Measurements from ENCODE around the gene SGMS1. TPM values are rescaled to one million over a fixed set of nuclear protein-coding genes. Genes with fewer than 3 reads are reported as not detected.

SGMS1 gene
- polyA plus RNA-seq, 1 of the 3 experiments (the other 2 are of a cell fraction): 6.3 TPM

DNA sequence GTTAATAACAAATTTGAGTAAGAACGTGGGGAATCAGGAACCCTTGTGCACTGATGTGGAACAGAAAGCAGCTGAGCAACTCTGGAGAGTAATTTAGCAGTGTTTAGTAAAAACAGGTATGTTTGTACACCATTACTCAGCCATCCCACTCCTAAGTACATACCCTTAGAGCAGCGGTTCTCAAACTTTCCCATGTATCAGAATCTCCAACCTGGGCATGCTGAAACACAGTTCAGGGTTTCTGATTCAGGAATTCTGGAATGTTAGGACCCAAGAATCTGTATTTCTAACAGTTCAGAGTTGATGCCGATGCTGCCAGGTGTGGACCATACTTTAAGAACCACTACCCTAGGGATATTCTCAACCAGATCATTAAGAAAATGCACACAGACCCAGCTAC, 5.1 kb downstream of the SGMS1 start:
- Histone ChIP-seq H3K79me2 (ENCODE audit: insufficient read depth) (peaks cover 64% of the 10 kb centered on the region), H3K4me1 (ENCODE audit: control insufficient read depth in 1 of 2, insufficient read depth in 2 of 2, low read depth in 1 of 2, low read length in 1 of 2) (peaks cover 6 to 18% of the 10 kb centered on the region in 2 experiments; a peak in 3 of 4 replicates), H3K4me3 (ENCODE audit: low read depth in 2 of 2, low read length in 1 of 2) (no peak overlapping the region), H2AFZ (ENCODE audit: low read depth) (no peak overlapping the region), H3K36me3 (replicated peaks in 1 of 2; ENCODE audit: control insufficient read depth in 1 of 2, insufficient read depth in 2 of 2, low read length in 1 of 2) (no peaks in the 10 kb centered on the region), H3K9me3 (no peaks in the 10 kb centered on the region), H4K20me1 (ENCODE audit: insufficient read depth) (peaks cover 11% of the 10 kb centered on the region; the same call in 1 of the 2 replicates), H3K9me2 (no peaks in the 10 kb centered on the region), H3F3A (replicated peaks; ENCODE audit: insufficient read depth) (peaks cover 16% of the 10 kb centered on the region), H3K4me2 (no peak overlapping the region), H3K27me3 (ENCODE audit: insufficient read depth) (no peaks in the 10 kb centered on the region), H3K27ac (ENCODE audit: low read depth in 2 of 2, low read length in 1 of 2) (no peak overlapping the region), H3K9ac (no peak overlapping the region)
- ChIA-PET POLR2A (no interaction called here), CTCF (interaction anchor here (1.2 kb wide), 1 partner anchor 35 kb away, joined by 3 read pairs; no protein-coding TSS in a partner anchor)
- no peak for TF ChIP-seq GATA2 (CRISPR knock-in tag; IDR thresholded peaks at IDR 0.05)
- no peak for TF ChIP-seq TCF12 (IDR thresholded peaks at IDR 0.05)
- TF ChIP-seq FOXM1 (IDR thresholded peaks at IDR 0.05; ENCODE audit: low read depth): no peak
- DNase-seq: no peak
- WGBS (ENCODE audit: low lambda C conversion rate): 89% methylated on average over 3 of the region's 3 CpGs

GRCh38 chr10:50615658-50616057, 8.1 kb downstream of the SGMS1 start:
- Histone ChIP-seq H3K79me2 (ENCODE audit: insufficient read depth) (peaks cover 46% of the 10 kb centered on the region), H2AFZ (ENCODE audit: low read depth) (no peak overlapping the region), H3K4me2 (no peak overlapping the region), H3K36me3 (replicated peaks in 1 of 2; ENCODE audit: control insufficient read depth in 1 of 2, insufficient read depth in 2 of 2, low read length in 1 of 2) (no peaks in the 10 kb centered on the region), H3K27me3 (ENCODE audit: insufficient read depth) (no peaks in the 10 kb centered on the region), H3K4me1 (ENCODE audit: control insufficient read depth in 1 of 2, insufficient read depth in 2 of 2, low read depth in 1 of 2, low read length in 1 of 2) (peaks cover 0 to 21% of the 10 kb centered on the region in 2 experiments; a peak in 2 of 4 replicates), H3K9ac (no peak overlapping the region), H4K20me1 (ENCODE audit: insufficient read depth) (0 out of 2 replicates have a peak, but pooled peaks cover 4% of the 10 kb centered on the region), H3K9me3 (no peaks in the 10 kb centered on the region), H3K9me2 (no peaks in the 10 kb centered on the region), H3F3A (replicated peaks; ENCODE audit: insufficient read depth) (peaks cover 3% of the 10 kb centered on the region), H3K27ac (ENCODE audit: low read depth in 2 of 2, low read length in 1 of 2) (no peak overlapping the region), H3K4me3 (ENCODE audit: low read depth in 2 of 2, low read length in 1 of 2) (no peak overlapping the region)
- WGBS (ENCODE audit: low lambda C conversion rate): 84% methylated on average over 2 of the region's 2 CpGs
- no peak for TF ChIP-seq REST (IDR thresholded peaks at IDR 0.05; ENCODE audit: low read depth, low read length)
- TF ChIP-seq EP300 (IDR thresholded peaks at IDR 0.05; ENCODE audit: borderline replicate concordance in 1 of 2, low read depth in 1 of 2, low read length in 1 of 2): no peak
- TF ChIP-seq TEAD4 (IDR thresholded peaks at IDR 0.05; ENCODE audit: borderline replicate concordance, insufficient read depth): no peak
- no peak for TF ChIP-seq FOXJ3 (CRISPR knock-in tag; IDR thresholded peaks at IDR 0.05)
- no peak for TF ChIP-seq CTCF (IDR thresholded peaks at IDR 0.05)
- TF ChIP-seq JUND (IDR thresholded peaks at IDR 0.05): no peak
- TF ChIP-seq NRF1 (IDR thresholded peaks at IDR 0.05; ENCODE audit: low read depth, low read length): no peak
- no peak for TF ChIP-seq GABPA (IDR thresholded peaks at IDR 0.05; ENCODE audit: low read depth)
- no peak for TF ChIP-seq EZH2phosphoT487 (IDR thresholded peaks at IDR 0.05; ENCODE audit: borderline replicate concordance, low read depth)
- no peak for TF ChIP-seq RXRA (IDR thresholded peaks at IDR 0.05; ENCODE audit: borderline replicate concordance, low read depth)
- TF ChIP-seq NFIC (IDR thresholded peaks at IDR 0.05; ENCODE audit: borderline replicate concordance): no peak
- no peak for TF ChIP-seq IRF3 (IDR thresholded peaks at IDR 0.05; ENCODE audit: low read depth, low read length)
- TF ChIP-seq SMC3 (IDR thresholded peaks at IDR 0.05; ENCODE audit: low read depth, low read length): no peak
- DNase-seq: no peak
- CTCF ChIA-PET: interaction anchor here (1.4 kb wide), 1 partner anchor 11 kb away, joined by 3 read pairs; no protein-coding TSS in a partner anchor
- POLR2A ChIA-PET: no interaction called here
